Esophagus muscularis mucosa (tissue), 4 donors: ENCODE measurements around the gene TTC7B.

Experiments used
- EP300 ChIP-seq: sonication (generic); formaldehyde crosslinking; IDR thresholded peaks from one replicate; pipeline ENCODE4 v1.6.1; 2017; ENCODE audit warnings: antibody characterized with exemption
- POLR2AphosphoS5 ChIP-seq, 2 donors: sonication (generic); formaldehyde crosslinking; IDR thresholded peaks; one replicate each; pipeline ENCODE4 v1.6.1; 2017; ENCODE audit warnings: antibody characterized with exemption in 2 of 2
- TF ChIP-seq, protein P1 (sequence below), 3 experiments: fragments of 200-600 bp in 2 of 3; fragments of 450-650 bp in 1 of 3; sonication (generic) in 2 of 3; IDR thresholded peaks; one replicate each; pipeline ENCODE4 v1.5.1; 2017 to 2019; ENCODE audit warnings: antibody characterized with exemption in 3 of 3, mild to moderate bottlenecking in 2 of 3, moderate library complexity in 1 of 3

- TF ChIP-seq, protein P1, sequence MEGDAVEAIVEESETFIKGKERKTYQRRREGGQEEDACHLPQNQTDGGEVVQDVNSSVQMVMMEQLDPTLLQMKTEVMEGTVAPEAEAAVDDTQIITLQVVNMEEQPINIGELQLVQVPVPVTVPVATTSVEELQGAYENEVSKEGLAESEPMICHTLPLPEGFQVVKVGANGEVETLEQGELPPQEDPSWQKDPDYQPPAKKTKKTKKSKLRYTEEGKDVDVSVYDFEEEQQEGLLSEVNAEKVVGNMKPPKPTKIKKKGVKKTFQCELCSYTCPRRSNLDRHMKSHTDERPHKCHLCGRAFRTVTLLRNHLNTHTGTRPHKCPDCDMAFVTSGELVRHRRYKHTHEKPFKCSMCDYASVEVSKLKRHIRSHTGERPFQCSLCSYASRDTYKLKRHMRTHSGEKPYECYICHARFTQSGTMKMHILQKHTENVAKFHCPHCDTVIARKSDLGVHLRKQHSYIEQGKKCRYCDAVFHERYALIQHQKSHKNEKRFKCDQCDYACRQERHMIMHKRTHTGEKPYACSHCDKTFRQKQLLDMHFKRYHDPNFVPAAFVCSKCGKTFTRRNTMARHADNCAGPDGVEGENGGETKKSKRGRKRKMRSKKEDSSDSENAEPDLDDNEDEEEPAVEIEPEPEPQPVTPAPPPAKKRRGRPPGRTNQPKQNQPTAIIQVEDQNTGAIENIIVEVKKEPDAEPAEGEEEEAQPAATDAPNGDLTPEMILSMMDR (IDR thresholded peaks at IDR 0.05): no peak
- TF ChIP-seq EP300: no peak
- TF ChIP-seq POLR2AphosphoS5 (IDR thresholded peaks at IDR 0.05): peak; percentile 69 to 83
These were observed 293.5 kb downstream of the TTC7B start for GRCh38 chr14:90522571-90523191.
